T-cell (primary cell): ENCODE results near the gene DOCK4. TPM values are rescaled to one million over a fixed set of nuclear protein-coding genes. Genes with fewer than 3 reads are reported as not detected.

Experiments used
- ATAC-seq, 4 experiments: fragments of 200-7000 bp in 3 of 4; fragments of 150-1000 bp in 1 of 4; cut with Tn5 transposase; replicated peaks in 1 of 4; 1 replicate in 3 of 4; 2 replicates in 1 of 4; pipeline ENCODE4 v1.10.0; 2021; ENCODE audit warnings: moderate library complexity in 3 of 4, mild to moderate bottlenecking in 2 of 4, moderate number of reproducible peaks in 1 of 4
- CTCF ChIA-PET, 2 donors: fragments of 300-600 bp; sonication (Branson Sonifier 250); formaldehyde crosslinking; loops; one replicate each; lab custom pipeline; 2022; ENCODE audit warnings: antibody characterized with exemption in 2 of 2; lab: Charles Lee
- POLR2A ChIA-PET, 2 donors: fragments of 300-600 bp; sonication (Branson Sonifier 250); formaldehyde crosslinking; loops; one replicate each; lab custom pipeline; 2022; ENCODE audit warnings: antibody characterized with exemption in 2 of 2; lab: Charles Lee
- DNase-seq, 35 experiments: peaks; one replicate each; pipeline versions ENCODE4 v3.0.0 to v3.0.0-alpha.2; 2013 to 2023
- H3K27ac ChIP-seq: one replicate; pipeline ENCODE4 v1.5.1; 2013; ENCODE audit warnings: low read length
- H3K27me3 ChIP-seq, 2 experiments: replicated peaks in 1 of 2; 1 replicate in 1 of 2; 2 replicates in 1 of 2; pipeline versions ENCODE4 v1.6.1 to v1.7.0; 2013; ENCODE audit warnings: low read length in 1 of 2, mixed read lengths in 1 of 2; ENCODE audit not compliant: control insufficient read depth in 2 of 2, insufficient read depth in 2 of 2; ENCODE audit errors: extremely low read depth in 1 of 2
- H3K36me3 ChIP-seq, 2 donors: 1 replicate in 1 of 2; 2 replicates in 1 of 2; pipeline versions ENCODE4 v1.6.1 to v1.7.0; 2013; ENCODE audit warnings: low read length in 1 of 2; ENCODE audit not compliant: control insufficient read depth in 2 of 2, insufficient read depth in 1 of 2; ENCODE audit errors: extremely low read depth in 1 of 2
- H3K4me1 ChIP-seq, 2 experiments: 1 replicate in 1 of 2; 2 replicates in 1 of 2; pipeline versions ENCODE4 v1.6.1 to v1.7.0; 2013; ENCODE audit warnings: low read length in 2 of 2, mixed read lengths in 1 of 2; ENCODE audit not compliant: insufficient read depth in 2 of 2, control insufficient read depth in 1 of 2; ENCODE audit errors: extremely low read depth in 1 of 2
- H3K4me3 ChIP-seq, 2 donors: 1 replicate in 1 of 2; 2 replicates in 1 of 2; pipeline versions ENCODE4 v1.5.1 to v1.7.0; 2013; ENCODE audit warnings: mild to moderate bottlenecking in 2 of 2, low read length in 1 of 2, moderate library complexity in 1 of 2; ENCODE audit not compliant: control insufficient read depth in 1 of 2; ENCODE audit errors: extremely low read depth in 1 of 2
- H3K9me3 ChIP-seq: 2 replicates; pipeline ENCODE4 v1.7.0; 2013
- H3K27ac Mint-ChIP-seq, 2 donors: one replicate each; pipeline ENCODE4 v1.8.0; 2020 to 2021; ENCODE audit warnings: mild to moderate bottlenecking in 2 of 2, mixed read lengths in 2 of 2
- H3K27me3 Mint-ChIP-seq, 2 donors: one replicate each; pipeline ENCODE4 v1.8.0; 2021 to 2022; ENCODE audit warnings: mixed read lengths in 2 of 2
- H3K36me3 Mint-ChIP-seq: one replicate; pipeline ENCODE4 v1.8.0; 2021; ENCODE audit warnings: mixed read lengths
- H3K4me1 Mint-ChIP-seq, 3 donors: one replicate each; pipeline ENCODE4 v1.8.0; 2020 to 2022; ENCODE audit warnings: mixed read lengths in 3 of 3, mild to moderate bottlenecking in 1 of 3
- H3K4me3 Mint-ChIP-seq, 3 donors: one replicate each; pipeline ENCODE4 v1.8.0; 2020 to 2022; ENCODE audit warnings: mild to moderate bottlenecking in 3 of 3, mixed read lengths in 3 of 3, moderate library complexity in 3 of 3
- H3K9me3 Mint-ChIP-seq, 3 donors: one replicate each; pipeline ENCODE4 v1.8.0; 2020 to 2022; ENCODE audit warnings: mixed read lengths in 3 of 3
- WGBS: methylation state at CpG from one replicate; pipeline ENCODE4 v1.1.5; 2013; ENCODE audit warnings: missing lambda C conversion rate; ENCODE audit not compliant: insufficient coverage; 5-methylcytosine and 5-hydroxymethylcytosine counted together
- total RNA-seq, 35 experiments: library from RNA in 6 of 35; stranded (reverse) in 6 of 35; fragments of 120-200 nt in 1 of 35; gene quantifications; one replicate each; pipeline versions ENCODE4 v1.2.1 to v1.2.4 and lab custom pipeline; 2013 to 2026

The DOCK4 gene
- total RNA-seq, 5 donors from 2014 or later (not counting 1 experiment from before 2014, with no cell fraction given): 0.35 to 1.4 (median 0.85) TPM

- Mint-ChIP-seq H3K4me1 (no peaks in the 10 kb centered on the region), H3K4me3 (no peak overlapping the region), H3K9me3 (no peaks in the 10 kb centered on the region), H3K27me3 (peaks cover 11 to 21% of the 10 kb centered on the region in 2 donors), H3K36me3 (no peaks in the 10 kb centered on the region), H3K27ac (no peak overlapping the region)
- no peak for DNase-seq
- 82% methylated on average over 1 of the region's 4 CpGs for WGBS
- Histone ChIP-seq H3K27me3 (peaks cover 0 to 3% of the 10 kb centered on the region in 2 experiments), H3K9me3 (no peaks in the 10 kb centered on the region), H3K4me1 (no peaks in the 10 kb centered on the region), H3K27ac (no peak overlapping the region), H3K4me3 (no peak overlapping the region), H3K36me3 (no peaks in the 10 kb centered on the region)
- no peak for ATAC-seq
- ChIA-PET CTCF (no interaction called here), POLR2A (no interaction called here)
Measured at GRCh38 chr7:112154690-112155089, 51.5 kb downstream of the DOCK4 start.

GRCh38 chr7:112152186-112152585 is 54.0 kb downstream of the DOCK4 start:
- ATAC-seq: no peak
- no peak overlapping the region for H3K4me3 ChIP-seq
- no peaks in the 10 kb centered on the region for H3K36me3 ChIP-seq
- no peaks in the 10 kb centered on the region for H3K9me3 Mint-ChIP-seq
- H3K27ac ChIP-seq: no peak overlapping the region
- no peak overlapping the region for H3K4me3 Mint-ChIP-seq
- H3K27me3 Mint-ChIP-seq: peaks cover 21 to 23% of the 10 kb centered on the region in 2 donors
- no peaks in the 10 kb centered on the region for H3K4me1 ChIP-seq
- no peaks in the 10 kb centered on the region for H3K36me3 Mint-ChIP-seq
- H3K27me3 ChIP-seq: peaks cover 0 to 6% of the 10 kb centered on the region in 2 experiments
- H3K4me1 Mint-ChIP-seq: no peaks in the 10 kb centered on the region
- DNase-seq: no peak
- no peak overlapping the region for H3K27ac Mint-ChIP-seq
- no peaks in the 10 kb centered on the region for H3K9me3 ChIP-seq
- ChIA-PET POLR2A (no interaction called here), CTCF (no interaction called here)
- WGBS: no CpG with 5 or more reads among the region's 2 CpGs

- Mint-ChIP-seq H3K9me3 (no peaks in the 10 kb centered on the region), H3K27ac (no peak overlapping the region), H3K4me3 (no peak overlapping the region), H3K36me3 (no peaks in the 10 kb centered on the region), H3K4me1 (no peaks in the 10 kb centered on the region), H3K27me3 (peaks cover 21 to 23% of the 10 kb centered on the region in 2 donors)
- ChIA-PET POLR2A (interaction anchor here in 1 of 2 donors (0.7 kb wide), 1 partner anchor 24 kb away, joined by 5 read pairs; no protein-coding TSS in a partner anchor), CTCF (no interaction called here)
- H3K4me3 ChIP-seq: no peak overlapping the region
- ATAC-seq (no peak), DNase-seq (no peak)
- no peaks in the 10 kb centered on the region for H3K4me1 ChIP-seq
- no peaks in the 10 kb centered on the region for H3K9me3 ChIP-seq
- WGBS: 100% methylated on average over 1 of the region's 5 CpGs
- no peaks in the 10 kb centered on the region for H3K36me3 ChIP-seq
- no peak overlapping the region for H3K27ac ChIP-seq
- peaks cover 0 to 6% of the 10 kb centered on the region in 2 experiments for H3K27me3 ChIP-seq
Measured at GRCh38 chr7:112150823-112151641, 55.2 kb downstream of the DOCK4 start.

- ATAC-seq: no peak
- no peak for DNase-seq
- WGBS: no CpG with 5 or more reads among the region's 2 CpGs
- POLR2A ChIA-PET: interaction anchor here in 1 of 2 donors (0.8 kb wide), 1 partner anchor 10 kb away, joined by 3 read pairs; no protein-coding TSS in a partner anchor
- Mint-ChIP-seq H3K9me3 (no peaks in the 10 kb centered on the region), H3K4me1 (no peaks in the 10 kb centered on the region), H3K27ac (no peak overlapping the region), H3K4me3 (no peak overlapping the region), H3K27me3 (peaks cover 24 to 26% of the 10 kb centered on the region in 2 donors), H3K36me3 (no peaks in the 10 kb centered on the region)
- CTCF ChIA-PET: no interaction called here
- no peaks in the 10 kb centered on the region for H3K9me3 ChIP-seq
- no peaks in the 10 kb centered on the region for H3K4me1 ChIP-seq
- H3K27ac ChIP-seq: no peak overlapping the region
- H3K27me3 ChIP-seq: peaks cover 0 to 6% of the 10 kb centered on the region in 2 experiments
- H3K4me3 ChIP-seq: no peak overlapping the region
- H3K36me3 ChIP-seq: no peaks in the 10 kb centered on the region
Measured at GRCh38 chr7:112149734-112150133, 56.5 kb downstream of the DOCK4 start.

GRCh38 chr7:112147793-112148361 is 58.3 kb downstream of the DOCK4 start:
- H3K4me3 ChIP-seq: no peak overlapping the region
- H3K27me3 ChIP-seq: peaks cover 0 to 6% of the 10 kb centered on the region in 2 experiments
- ChIA-PET CTCF (interaction anchor here in 1 of 2 donors (0.8 kb wide), 1 partner anchor 9 kb away, joined by 3 read pairs; no protein-coding TSS in a partner anchor), POLR2A (interaction anchor here in 1 of 2 donors (0.6 kb wide), 1 partner anchor 144 kb away, joined by 11 read pairs; no protein-coding TSS in a partner anchor)
- H3K36me3 ChIP-seq: no peaks in the 10 kb centered on the region
- Mint-ChIP-seq H3K27me3 (peaks cover 22 to 26% of the 10 kb centered on the region in 2 donors), H3K9me3 (no peaks in the 10 kb centered on the region), H3K27ac (no peak overlapping the region), H3K4me1 (no peaks in the 10 kb centered on the region), H3K4me3 (no peak overlapping the region), H3K36me3 (no peaks in the 10 kb centered on the region)
- ATAC-seq (no peak), DNase-seq (no peak)
- no peaks in the 10 kb centered on the region for H3K9me3 ChIP-seq
- no peak overlapping the region for H3K27ac ChIP-seq
- H3K4me1 ChIP-seq: no peaks in the 10 kb centered on the region
- no CpG with 5 or more reads among the region's 2 CpGs for WGBS

GRCh38 chr7:112145206-112145605 is 61.0 kb downstream of the DOCK4 start:
- no peak for ATAC-seq
- no peaks in the 10 kb centered on the region for H3K4me1 Mint-ChIP-seq
- CTCF ChIA-PET: no interaction called here

More at GRCh38 chr7:112145206-112145605, 61.0 kb downstream of the DOCK4 start:
- H3K27ac Mint-ChIP-seq: no peak overlapping the region
- no CpG with 5 or more reads among the region's 5 CpGs for WGBS
- H3K27ac ChIP-seq: no peak overlapping the region
- no peaks in the 10 kb centered on the region for H3K4me1 ChIP-seq
- H3K4me3 Mint-ChIP-seq: no peak overlapping the region
- H3K36me3 Mint-ChIP-seq: no peaks in the 10 kb centered on the region
- POLR2A ChIA-PET: no interaction called here
- H3K9me3 ChIP-seq: no peaks in the 10 kb centered on the region
- H3K27me3 ChIP-seq: peaks cover 0 to 6% of the 10 kb centered on the region in 2 experiments
- no peaks in the 10 kb centered on the region for H3K9me3 Mint-ChIP-seq
- no peak for DNase-seq
- H3K36me3 ChIP-seq: no peaks in the 10 kb centered on the region
- H3K4me3 ChIP-seq: no peak overlapping the region
- peaks cover 14 to 20% of the 10 kb centered on the region in 2 donors for H3K27me3 Mint-ChIP-seq
